ENCODE data around the gene ZNF503.

Gene ZNF503

DNA sequence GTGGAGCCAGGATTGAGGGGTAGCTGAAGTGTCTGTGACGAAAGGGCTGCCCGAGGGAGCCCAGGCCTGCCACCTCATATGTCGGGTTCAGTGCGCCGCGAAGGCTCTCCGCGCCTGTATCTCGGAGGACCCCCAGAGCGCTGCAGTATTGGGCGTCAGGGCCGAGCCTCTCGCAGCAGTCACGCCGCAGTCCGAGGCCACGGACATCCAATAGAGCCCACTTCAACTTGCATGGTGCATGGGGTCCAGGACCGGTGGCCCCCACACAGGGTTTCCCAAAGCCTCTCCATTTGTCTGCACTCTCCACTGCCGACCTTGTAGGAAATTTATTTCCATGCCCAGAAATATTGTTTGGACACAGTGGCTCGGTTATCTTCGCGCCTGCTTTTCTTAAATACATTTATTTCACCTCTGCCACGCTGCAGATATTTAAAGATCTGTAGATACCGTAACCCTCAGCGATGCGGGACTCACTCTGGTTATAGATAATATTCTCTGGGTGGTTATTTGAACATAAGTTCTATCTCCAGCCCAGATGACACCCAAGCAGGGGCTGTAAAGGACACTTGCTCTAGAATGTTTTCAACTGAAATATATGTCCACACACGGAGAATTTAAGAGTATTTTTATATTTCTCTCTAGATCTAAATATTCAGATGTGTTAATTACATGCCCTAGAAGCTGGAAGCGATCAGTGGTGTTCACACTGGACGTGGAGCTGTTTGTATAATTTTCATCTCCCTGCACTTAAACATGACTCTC, 5.1 kb upstream of the ZNF503 start:
- Mint-ChIP-seq H3K4me1 (peaks cover 10% of the 10 kb centered on the region), H3K9me3 (peaks cover 2% of the 10 kb centered on the region), H3K36me3 (peaks cover 4% of the 10 kb centered on the region), H3K27me3 (peaks cover 29% of the 10 kb centered on the region), H3K27ac (no peak overlapping the region), H3K4me3 (no peak overlapping the region)
- no peak for ATAC-seq (ENCODE audit: low read depth)
- no peak for DNase-seq (ENCODE audit: low spot score in 2 of 2)

DNA sequence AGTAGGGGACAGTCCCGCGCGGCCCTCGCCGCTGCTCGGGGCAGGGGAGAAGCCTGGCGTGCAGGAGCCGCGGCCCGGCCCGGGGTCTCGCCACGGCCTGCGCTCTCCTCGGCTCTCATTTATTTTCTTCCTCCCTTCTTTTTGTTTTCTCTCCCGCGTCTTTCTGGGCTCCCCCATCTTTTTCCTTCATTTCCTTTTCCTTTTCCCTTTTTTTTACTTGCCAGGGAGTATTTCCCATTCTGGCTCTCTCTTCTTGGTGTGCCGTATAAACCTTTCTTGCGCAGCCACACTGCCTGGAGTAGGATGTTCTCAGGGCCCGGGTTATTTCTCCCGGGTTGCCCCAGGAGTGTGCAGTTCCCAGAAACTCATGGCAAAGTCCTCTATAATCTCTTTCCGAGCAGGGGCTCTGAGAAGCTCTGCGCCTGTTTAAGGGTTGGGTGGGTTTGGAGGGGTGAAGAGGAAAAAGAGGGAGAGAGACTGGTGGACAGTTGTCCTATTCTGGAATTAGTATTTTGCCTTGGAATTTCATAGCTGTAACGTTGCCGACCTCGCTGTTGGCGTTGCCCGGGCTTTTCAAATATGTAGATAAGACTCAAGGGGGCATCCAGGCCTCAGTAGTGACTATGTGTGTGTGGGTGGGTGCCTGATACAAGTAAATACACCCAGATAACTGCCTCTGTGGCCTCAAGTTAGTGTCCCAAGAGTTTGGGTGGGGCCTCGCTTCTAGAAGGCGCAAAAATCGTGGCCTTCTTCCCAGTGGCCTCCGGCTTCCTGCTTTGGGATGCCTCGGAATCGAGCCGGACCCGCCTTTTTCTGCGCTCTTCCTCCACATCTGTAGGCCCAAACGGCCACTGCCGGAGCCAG, 4.3 kb upstream of the ZNF503 start:
- Mint-ChIP-seq H3K27me3 (peaks cover 25% of the 10 kb centered on the region), H3K36me3 (peaks cover 4% of the 10 kb centered on the region), H3K4me3 (no peak overlapping the region), H3K4me1 (peaks cover 10% of the 10 kb centered on the region), H3K27ac (no peak overlapping the region), H3K9me3 (peaks cover 2% of the 10 kb centered on the region)
- no peak for DNase-seq (ENCODE audit: low spot score in 2 of 2)
- no peak for ATAC-seq (ENCODE audit: low read depth)

DNA sequence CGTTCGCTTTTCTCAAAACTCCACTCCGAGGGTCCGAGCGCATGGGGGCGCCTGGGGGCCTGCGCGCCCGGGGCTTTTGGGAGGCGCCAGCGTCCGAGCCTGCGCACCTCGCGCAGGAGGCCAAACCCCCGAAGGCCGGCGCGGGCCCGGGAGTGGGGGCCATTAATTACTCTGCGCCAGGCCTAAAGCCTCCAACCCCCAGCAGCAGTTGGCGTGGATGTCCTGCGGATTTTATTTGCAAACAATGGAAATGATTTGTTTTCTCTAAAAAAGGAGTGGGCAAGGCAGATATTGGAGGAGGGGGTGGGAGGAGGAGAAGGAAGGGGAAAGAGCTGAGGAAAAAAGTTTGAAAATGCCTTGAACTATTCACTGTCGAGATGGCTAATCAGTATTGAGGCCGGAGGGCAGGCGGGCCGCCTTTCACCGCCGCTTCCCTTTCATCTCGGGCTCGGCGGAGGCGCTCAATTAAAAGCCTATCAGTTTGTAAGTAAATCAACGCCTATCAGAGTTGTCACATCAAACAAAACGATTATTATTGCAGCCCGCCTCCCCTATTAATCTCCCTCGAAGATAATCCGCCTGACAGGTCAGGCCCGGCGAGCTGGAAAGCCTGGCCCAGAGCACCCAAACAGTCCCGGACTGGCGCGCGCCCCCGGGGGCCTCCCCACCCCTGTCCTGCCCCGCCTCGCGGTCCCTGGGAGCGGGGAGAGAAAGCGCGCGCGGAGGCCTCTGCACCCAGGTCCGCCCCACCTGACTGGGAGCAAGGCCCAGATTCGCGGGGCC, 3.4 kb upstream of the ZNF503 start:
- Mint-ChIP-seq H3K27ac (no peak overlapping the region), H3K27me3 (peaks cover 26% of the 10 kb centered on the region), H3K4me1 (peaks cover 11% of the 10 kb centered on the region), H3K9me3 (peaks cover 2% of the 10 kb centered on the region), H3K36me3 (peaks cover 4% of the 10 kb centered on the region), H3K4me3 (no peak overlapping the region)
- DNase-seq (ENCODE audit: low spot score in 2 of 2), result no peak
- no peak for ATAC-seq (ENCODE audit: low read depth)

DNA sequence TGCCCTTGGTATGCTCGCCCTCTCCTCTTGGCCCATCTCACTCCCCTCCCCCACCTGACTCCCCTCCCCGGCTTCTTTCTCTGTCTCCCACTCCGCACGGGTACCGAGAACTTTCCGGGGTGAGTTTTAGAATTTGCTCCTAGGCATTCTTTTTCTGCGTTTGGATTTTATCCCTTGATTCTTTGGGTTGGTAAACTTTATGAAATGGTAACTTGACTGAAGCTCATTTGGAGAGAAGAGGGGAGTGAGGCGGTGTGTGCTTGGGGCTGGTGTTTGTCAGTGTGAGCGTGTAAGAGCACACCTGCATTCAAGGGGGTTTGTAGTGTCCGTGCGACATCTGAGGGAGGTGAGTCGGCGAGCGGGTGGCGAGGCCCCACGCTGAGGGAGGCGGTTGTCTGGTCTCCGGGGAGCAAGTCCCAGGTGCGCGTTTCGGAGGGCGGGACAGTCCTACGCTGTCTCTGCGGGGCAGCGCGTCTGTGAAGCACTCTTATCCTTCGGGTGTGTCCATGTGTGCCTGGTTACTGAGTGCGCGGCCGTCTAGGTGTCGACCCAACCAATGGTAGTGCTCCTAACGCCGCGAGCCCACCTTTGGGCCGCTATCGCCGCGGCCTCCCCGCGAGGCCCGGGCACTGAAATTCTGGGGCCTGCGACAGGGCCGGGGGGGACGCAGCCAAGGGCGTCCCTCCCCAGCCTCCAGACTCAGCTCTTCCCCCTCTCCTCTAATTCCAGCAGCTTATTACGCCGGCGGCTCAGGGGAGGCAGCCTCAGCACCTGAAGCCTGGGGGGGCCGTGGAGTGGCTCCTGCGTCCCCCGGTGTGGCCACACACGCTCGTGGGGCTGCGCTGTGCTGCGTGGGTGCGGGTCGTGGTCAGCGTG, 2.6 kb upstream of the ZNF503 start:
- Mint-ChIP-seq H3K4me3 (no peak overlapping the region), H3K27ac (no peak overlapping the region), H3K27me3 (peaks cover 25% of the 10 kb centered on the region), H3K9me3 (peaks cover 2% of the 10 kb centered on the region), H3K36me3 (peaks cover 4% of the 10 kb centered on the region), H3K4me1 (peaks cover 11% of the 10 kb centered on the region)
- ATAC-seq (ENCODE audit: low read depth) (no peak), DNase-seq (ENCODE audit: low spot score in 2 of 2) (no peak)

DNA sequence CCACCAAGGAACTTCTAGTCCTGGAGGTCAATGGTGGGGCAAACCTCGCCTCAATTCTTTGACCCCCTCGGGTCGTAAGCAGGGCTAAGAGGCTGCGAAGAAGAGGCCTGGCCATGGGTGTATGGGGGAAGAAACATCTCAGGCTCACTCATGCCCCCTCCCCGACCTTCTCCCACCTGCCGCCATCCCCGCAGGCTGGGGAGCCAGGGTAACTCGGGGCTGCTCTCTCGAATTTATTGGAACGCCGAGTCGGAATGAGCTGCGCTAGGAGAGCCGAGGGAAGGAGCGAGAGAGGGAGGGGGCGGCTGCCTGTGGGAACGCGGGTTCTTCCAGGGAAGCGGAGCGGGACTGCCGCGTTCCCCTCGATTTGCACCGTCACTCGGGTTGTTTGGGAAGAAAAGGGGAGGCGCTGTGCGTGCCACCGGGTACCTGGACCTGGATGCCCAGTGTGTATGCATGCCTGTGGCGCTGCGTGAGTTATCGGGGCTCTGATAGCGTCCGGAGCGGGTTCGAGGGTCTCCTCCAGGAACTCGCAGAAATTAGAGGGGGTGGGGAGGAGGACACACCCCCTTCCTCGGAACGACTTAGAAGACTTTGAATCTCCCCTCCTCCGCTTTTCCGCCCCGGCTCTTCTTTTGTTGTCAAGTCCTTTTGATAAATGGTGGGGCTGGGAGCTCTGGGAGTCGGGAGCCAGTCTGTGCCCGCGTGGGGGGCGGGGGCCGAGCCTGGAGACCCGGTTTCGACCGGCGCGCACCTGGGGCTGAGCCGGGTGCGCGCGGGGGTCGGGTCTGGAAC, 1.8 kb upstream of the ZNF503 start:
- Mint-ChIP-seq H3K9me3 (peaks cover 2% of the 10 kb centered on the region), H3K27me3 (peaks cover 26% of the 10 kb centered on the region), H3K4me1 (peaks cover 11% of the 10 kb centered on the region), H3K4me3 (peak overlapping the region; percentile 86), H3K36me3 (peaks cover 4% of the 10 kb centered on the region), H3K27ac (no peak overlapping the region)
- DNase-seq (ENCODE audit: low spot score in 2 of 2), result no peak
- no peak for ATAC-seq (ENCODE audit: low read depth)

DNA sequence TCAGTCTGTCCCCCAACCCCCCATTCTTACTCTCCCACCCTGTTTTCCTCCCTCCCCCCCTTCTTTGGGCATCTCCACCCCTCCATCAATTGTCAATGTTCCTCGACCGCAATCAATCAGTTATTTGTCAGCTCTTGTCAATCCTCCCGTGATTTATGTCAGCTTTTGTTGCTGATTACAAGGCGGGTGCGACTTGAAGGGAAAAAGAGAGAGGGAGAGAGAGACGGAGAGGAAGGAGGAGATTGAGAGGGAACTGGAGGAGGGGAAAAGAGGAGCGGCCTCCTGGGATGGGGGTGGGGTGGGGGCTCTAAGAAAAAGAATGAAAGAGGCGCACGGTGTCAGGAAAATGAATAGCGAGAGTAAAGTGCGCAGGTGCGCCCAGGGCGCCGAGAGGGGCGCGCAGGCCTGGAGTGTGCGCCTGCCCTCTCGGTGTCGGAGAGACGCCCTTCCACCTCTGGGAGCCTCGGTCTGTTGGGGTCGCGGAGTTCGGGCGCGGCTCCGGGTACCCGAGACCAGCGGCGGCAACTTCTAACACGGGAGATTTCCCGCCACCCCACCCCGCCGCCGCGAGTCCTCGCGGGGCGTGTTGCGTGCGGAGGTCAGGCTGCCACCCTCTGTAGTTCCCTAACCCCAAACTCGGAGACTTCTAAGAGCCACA, 1.1 kb upstream of the ZNF503 start:
- peaks cover 11% of the 10 kb centered on the region for H3K4me1 Mint-ChIP-seq
- DNase-seq (ENCODE audit: low spot score in 2 of 2) (no peak), ATAC-seq (ENCODE audit: low read depth) (no peak)
- peaks cover 4% of the 10 kb centered on the region for H3K36me3 Mint-ChIP-seq
- H3K27me3 Mint-ChIP-seq, result peaks cover 26% of the 10 kb centered on the region
- H3K9me3 Mint-ChIP-seq, result peaks cover 2% of the 10 kb centered on the region
- H3K27ac Mint-ChIP-seq, result no peak overlapping the region
- H3K4me3 Mint-ChIP-seq, result peak overlapping the region; percentile 86

DNA sequence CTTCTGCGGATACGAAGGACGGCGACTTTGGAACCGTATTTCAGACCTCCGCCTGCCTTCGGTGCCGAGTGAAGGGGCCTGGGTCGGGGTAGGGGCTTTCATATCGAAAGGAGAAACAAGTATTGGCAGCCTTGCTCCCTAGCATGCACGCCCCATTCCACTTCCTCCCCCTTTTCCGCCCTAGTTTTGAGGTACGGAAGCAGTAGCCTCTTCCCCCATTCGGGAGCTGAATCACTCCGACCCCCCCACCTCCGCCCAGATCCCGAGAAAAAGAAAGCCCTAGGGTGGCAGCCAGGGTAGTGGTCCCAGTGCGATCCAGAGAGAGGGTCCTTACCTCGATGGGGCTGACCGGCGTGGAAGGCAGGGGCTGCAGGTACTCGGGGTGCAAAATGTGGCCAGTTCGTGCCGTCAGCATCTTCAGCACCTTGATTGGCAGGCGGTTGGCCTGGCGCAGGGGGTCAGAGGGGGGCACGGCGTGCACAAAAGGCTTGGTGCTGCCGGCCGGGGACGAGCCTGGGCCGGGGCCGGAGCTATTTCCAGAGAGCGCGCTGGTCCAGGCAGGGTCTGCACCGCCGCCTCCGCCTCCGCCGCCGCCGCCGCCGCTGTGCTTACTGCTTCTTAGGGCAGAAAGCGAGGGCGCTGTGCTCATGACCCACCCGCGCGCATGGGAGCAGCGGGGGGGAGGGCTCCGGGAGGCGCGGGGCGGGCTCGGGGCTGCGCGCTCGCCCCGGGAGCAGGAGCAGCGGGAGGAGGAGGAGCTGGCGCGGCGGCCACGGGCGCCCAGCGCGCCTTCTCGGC, 594 bp downstream of the ZNF503 start:
- Mint-ChIP-seq H3K4me1 (peaks cover 11% of the 10 kb centered on the region), H3K4me3 (peak overlapping the region; percentile 80), H3K27ac (no peak overlapping the region), H3K36me3 (peaks cover 4% of the 10 kb centered on the region), H3K27me3 (peaks cover 26% of the 10 kb centered on the region), H3K9me3 (peaks cover 2% of the 10 kb centered on the region)
- ATAC-seq (ENCODE audit: low read depth) (no peak), DNase-seq (ENCODE audit: low spot score in 2 of 2) (no peak)

DNA sequence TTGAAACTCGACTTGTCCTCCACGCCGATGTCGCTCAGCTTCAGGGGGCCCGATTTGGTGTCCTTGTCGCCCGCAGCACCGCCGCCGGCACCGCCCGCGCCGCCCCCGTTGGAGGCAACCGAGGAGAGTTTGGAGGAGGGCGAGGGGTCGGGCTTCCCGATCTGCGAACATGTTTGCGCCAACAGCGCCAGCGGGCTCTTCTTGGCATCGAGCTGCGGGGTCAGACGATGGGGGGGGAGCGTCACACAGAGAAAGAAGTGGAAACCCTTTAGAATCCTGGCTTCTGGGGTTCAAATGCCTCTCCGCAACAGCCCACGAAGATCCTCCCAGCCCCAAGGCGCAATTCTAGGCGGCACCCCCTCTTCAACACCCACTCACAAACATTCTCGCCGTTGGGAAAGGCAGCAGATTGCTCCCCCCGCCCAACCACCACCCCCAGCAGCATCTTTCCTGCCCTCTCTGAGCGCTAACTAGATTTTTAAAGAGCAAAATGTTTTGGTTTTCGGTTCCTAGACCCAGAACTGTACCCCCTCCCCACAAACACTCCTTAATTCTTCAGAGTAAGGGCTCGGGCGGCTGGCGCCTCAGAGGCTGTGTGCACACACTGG, 1.3 kb downstream of the ZNF503 start:
- Mint-ChIP-seq H3K9me3 (no peaks in the 10 kb centered on the region), H3K4me1 (peaks cover 11% of the 10 kb centered on the region), H3K4me3 (peak overlapping the region; percentile 80), H3K27me3 (peaks cover 21% of the 10 kb centered on the region), H3K27ac (no peak overlapping the region), H3K36me3 (peaks cover 2% of the 10 kb centered on the region)
- ATAC-seq (ENCODE audit: low read depth) (no peak), DNase-seq (ENCODE audit: low spot score in 2 of 2) (no peak)

DNA sequence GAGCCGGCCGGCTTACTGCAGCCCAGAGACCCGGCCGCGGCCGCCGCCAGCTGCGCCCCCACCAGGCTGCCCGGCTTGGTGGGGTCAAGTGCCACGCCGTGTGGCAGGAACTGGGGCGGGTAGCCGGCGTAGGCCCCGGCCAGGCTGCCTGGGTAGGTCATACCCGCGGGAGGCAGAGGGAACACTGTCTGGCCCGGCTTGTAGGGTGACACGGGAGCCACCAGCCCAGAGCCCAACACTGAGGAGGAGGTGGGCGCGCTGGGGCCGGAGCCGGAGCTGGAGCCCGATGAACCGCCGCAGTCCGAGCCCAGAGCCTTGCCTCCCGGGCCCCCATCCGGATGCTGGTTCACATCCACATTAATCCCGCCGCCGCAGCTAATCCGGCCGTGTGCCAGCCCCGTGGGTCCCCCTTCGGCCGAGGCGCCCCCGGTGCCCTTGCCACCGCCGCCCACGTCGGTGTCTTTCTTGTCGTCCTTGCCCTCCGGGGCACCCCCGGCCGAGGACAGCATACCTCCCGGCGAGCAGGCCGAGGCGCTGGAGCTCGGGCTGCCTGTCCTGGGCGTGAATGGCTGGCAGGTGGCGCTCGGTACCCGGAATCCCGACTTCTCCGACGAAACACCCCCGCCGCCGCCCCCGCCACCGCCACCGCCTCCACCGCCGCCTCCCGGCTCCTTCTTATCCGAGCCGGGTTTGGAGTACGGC, 2.0 kb downstream of the ZNF503 start:
- DNase-seq (ENCODE audit: low spot score in 2 of 2), result peak in 1 of 2 donors; percentile 33
- H3K9me3 Mint-ChIP-seq, result no peaks in the 10 kb centered on the region
- H3K27me3 Mint-ChIP-seq, result peaks cover 26% of the 10 kb centered on the region

DNA sequence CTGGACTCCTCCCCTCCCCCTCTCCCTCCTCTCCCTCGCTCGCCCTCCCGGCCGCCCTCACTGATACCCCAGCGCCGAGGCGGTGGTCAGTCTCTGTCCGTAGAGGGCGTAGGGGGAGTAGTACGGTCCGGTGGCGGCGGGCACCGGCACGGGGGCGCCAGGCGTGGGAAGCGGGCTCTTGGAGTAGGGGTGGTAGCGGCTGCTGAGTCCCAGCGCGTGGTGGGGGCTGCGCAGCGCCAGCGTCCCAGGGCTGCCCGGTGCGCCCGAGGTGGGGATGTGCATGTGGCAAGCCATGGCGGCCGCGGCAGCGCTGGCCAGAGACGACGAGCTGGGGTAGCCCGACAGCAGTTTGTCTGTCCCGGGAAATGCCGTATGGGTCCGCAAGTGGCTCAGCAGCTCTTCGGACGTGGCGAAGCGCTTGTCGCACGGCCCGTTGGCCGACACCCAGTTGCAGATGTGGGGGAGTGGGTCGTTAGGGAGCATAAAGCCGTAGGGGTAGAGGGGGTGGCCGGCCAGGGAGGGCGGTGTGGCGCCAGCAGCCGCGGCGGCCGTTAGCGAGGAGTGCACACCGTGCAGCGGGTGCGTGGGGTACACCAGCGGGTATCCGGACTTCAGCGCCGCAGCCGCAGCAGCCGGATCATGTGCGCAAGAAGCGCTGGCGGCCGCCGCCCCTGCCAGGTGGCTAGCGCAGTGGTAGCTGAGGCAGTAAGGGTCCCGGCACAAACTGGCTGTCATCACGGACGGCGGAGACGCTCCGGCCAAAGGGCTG, 2.7 kb downstream of the ZNF503 start:
- no peak overlapping the region for H3K27ac Mint-ChIP-seq
- H3K4me3 Mint-ChIP-seq, result peak overlapping the region; percentile 58
- peaks cover 2% of the 10 kb centered on the region for H3K36me3 Mint-ChIP-seq
- H3K9me3 Mint-ChIP-seq, result no peaks in the 10 kb centered on the region
- no peak for DNase-seq (ENCODE audit: low spot score in 2 of 2)
- peaks cover 31% of the 10 kb centered on the region for H3K27me3 Mint-ChIP-seq
- ATAC-seq (ENCODE audit: low read depth), result no peak
- H3K4me1 Mint-ChIP-seq, result peaks cover 13% of the 10 kb centered on the region

More for the DNA sequence above, 2.0 kb downstream of the ZNF503 start:
- no peak for ATAC-seq (ENCODE audit: low read depth)
- Mint-ChIP-seq H3K36me3 (peaks cover 2% of the 10 kb centered on the region), H3K4me1 (peaks cover 16% of the 10 kb centered on the region), H3K27ac (no peak overlapping the region), H3K4me3 (peak overlapping the region; percentile 80)

All from memory B cell (primary cell).